NCI-H2171 (cell line): ENCODE measurements around the gene SYT8.

ENCODE experiments used
- DNase-seq: peaks from one replicate; lab custom pipeline; 2025; lab: John Stamatoyannopoulos, UW

Gene SYT8

DNA sequence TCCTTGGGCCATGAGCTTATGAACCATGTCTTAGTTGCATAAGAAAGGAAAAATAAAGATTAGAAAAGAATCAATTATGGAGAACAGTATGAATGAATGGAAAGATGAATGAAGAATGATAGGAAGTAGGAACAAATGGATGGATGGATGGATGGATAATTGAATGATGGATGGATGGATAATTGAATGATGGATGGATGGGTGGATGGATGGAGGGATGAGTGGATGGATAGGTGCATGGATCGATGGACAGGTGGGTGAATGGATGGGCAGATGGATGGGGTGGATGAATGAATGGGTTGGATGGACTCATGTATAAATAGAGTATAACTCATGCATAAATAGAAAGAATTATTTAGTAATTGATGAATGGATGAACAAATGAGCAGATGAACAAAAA lies 25.3 kb downstream of the SYT8 start:
- DNase-seq, result no peak

DNA sequence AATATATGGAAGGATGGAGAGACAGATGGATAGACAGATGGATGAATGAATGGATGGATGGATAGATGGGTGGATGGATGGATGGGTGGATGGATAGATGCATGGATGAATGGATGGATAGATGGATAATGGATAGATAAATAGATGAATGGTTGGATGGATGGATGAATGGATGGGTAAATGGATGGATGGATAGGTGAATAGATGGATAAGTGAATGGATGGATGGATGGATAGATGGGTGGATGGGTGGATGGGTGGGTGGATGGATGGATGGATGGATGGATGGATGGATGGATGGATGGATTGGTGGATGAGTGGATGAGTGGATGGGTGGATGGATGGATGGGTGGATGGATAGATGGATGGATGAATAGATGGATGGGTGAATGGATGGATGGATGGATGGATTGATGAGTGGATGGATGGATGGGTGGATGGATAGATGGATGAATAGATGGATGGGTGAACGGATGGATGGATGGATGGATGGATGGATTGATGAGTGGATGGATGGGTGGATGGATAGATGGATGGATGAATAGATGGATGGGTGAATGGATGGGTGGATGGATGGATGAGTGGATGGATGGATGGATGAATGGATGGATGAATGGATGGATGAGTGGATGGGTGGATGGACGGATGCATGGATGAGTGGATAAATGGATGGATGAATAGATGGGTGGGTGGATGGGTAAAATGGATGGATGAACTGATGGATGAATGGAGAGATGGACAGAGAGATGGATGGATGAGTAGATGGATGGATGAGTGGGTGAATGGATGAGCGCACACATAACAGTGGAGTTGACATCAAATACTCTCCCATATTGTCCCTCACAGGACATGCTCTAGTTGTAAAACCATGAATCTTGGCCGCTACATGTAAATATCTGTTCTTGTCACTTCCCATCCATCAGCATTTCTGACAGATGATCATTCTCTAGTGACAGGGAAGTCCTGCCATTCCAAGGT lies 26.9 kb downstream of the SYT8 start:
- no peak for DNase-seq

DNA sequence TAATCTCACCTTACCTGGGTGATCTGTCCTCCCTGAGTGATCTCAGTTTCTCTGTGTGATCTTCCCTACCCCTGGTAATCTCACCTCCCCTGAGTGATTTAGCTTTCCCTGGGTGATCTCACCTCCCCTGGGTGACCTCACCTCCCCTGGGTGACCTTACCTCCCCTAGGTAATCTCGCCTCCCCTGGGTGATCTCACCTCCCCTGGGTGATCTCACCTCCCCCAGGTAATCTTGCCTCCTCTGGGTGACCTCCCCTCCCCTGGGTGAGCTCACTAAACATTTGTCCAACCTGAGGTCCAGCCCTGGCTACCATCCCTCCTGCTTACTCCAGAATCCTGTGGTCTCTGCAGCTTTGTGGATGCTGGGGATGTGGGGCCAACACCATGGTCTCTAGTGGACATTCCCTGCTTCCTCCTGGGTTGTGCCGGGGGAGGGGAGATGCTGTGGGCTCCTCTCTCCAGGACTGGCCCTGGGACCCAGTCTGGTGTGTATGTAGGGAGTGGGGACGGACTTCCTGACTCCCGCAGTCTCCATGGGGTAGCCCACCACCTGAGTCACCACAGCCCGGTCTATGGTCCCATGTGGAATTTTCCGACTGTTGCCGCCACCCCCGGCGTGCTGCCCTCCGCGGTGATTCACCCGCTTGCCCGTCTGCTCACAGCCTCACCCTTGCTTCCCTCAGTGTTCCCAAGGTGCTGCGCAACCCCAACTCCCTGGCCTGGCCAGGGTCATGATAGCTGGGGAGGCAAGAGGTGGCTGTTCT lies 28.0 kb downstream of the SYT8 start:
- DNase-seq, result no peak

DNA sequence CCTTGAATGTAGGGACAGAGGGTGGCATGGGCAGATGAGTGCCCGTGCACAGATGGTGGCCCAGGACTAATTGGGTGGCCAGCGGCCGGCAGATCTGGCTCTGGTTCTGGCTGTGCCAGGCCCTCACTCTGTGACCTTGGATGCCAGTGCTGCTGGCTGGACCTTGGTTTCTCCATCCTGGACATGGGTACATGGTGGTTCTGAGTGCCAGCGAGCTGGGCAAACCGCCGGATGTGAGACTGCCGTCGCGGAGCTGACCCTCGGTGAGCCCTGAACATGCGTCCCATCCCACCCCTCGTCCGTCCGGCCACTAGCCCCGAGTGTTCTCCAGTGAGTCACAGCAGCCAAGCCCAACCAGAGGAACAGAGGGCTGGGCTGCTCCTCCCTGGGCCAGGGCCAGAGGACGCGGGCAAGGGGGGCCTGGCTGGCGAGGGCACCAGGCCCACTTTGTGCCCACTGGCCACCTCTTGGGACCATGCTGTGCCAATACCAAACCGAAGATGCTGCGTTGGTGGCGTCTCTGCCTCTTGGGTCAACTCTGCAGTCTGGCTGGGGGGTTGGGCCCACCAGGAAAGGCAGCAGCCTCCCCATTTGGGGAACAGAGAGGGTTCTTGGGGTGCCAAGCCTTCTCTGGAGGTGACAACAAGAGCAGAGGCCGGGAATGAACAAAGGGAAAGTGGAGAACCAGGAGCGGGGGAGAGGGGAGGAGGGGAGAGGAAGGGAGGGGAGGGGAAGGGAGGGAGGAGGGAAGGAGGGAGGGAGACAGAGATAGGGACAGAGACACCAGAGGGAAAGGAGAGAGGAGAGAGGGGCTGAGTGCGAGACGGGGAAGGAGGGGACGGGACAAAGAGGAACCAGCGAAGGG lies 28.8 kb downstream of the SYT8 start:
- DNase-seq, result no peak

DNA sequence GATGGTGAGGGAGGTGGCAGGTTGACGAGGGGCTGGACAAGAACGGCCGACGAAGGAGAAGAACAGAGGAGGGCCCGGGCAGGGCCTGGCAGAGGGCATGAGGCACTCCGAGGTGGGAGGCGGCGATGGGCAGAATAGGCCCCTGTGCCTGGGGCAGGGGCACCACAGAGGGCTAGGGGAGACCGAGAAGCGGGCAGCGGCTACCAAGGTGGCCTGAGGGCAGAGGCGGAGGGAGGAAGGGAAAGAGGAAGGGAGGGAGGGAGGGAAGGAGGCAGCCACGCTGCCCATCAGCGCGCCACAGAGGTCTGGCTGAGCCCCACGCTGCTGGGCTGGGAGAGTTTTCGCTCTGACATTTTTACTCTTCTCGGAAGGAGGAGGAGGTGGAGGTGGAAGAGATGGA lies 29.4 kb downstream of the SYT8 start:
- no peak for DNase-seq

DNA sequence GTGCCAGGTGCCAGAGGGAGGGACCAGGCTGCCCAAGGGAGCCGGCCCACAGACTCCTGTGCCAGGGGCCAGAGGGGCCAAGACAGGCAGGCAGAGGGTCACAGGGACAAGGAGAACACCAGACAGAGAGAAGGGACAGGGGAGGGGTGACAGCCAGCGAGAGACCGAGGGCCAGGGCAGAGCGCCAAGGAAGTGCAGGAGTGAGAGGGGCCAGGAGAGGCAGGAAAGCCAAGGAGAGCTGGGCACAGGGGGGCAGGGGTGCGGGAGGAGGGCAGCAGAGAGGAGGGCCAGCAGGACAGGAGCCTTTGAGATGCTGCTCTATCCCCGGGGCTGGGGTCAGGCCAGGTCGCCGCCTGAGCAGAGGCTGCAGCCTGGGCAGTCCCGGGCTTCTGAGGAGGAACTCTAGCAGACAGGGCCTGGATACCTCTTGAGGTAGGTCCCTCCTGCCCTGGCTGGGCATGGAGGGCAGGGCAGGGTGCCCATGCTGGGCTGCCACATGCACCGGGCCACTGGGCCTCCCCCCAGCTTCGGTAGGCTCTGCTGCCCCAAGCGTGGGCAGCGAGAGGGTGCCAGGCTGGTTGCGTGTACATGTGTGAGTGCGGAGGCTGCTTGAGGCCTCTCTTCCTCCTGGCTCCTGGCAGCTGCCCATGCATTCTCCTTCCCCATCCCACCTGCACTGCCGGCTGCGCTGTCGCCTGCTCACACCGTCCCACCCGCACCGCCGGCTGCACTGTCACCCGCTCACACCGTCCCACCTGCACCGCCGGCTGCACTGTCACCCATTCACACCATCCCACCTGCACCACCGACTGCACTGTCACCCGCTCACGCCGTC lies 30.3 kb downstream of the SYT8 start:
- no peak for DNase-seq

DNA sequence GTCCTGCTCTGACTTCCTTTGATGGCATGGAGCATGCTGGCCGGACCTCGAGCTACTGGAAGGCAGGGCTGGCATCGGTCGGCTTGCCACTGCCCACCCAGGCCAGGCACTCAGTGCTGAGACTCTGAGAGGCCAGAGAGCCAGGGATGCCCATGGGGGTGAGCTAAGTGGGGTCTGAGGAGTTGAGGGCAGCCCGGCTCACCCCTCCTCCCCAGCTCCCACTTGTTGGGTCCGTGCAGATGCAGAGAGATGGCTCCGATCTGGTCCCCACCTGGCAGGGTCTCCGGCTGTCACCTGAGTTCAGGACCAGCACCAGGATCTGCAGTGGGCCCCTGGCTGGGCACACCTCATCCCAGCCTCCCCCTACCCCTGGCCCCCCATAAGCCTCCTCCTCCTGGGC lies 31.4 kb downstream of the SYT8 start:
- no peak for DNase-seq

DNA sequence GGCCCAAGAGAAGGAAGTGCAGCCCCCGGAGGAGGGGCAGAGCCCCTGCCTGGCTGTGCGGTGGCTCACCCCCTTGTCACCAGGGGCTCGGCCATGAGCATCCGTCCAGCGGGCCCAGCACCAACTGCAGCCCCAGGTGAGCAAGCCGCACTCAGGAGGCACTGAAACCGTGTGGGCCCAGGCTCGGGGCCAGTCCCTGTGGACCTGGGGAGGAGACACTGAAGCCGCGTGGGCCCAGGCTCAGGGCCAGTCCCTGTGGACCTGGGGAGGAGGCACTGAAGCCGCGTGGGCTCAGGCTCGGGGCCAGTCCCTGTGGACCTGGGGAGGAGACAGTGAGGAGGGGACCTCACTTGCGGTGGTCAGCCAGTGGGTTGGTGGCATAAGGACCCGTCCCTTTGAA lies 32.0 kb downstream of the SYT8 start:
- DNase-seq, result no peak

DNA sequence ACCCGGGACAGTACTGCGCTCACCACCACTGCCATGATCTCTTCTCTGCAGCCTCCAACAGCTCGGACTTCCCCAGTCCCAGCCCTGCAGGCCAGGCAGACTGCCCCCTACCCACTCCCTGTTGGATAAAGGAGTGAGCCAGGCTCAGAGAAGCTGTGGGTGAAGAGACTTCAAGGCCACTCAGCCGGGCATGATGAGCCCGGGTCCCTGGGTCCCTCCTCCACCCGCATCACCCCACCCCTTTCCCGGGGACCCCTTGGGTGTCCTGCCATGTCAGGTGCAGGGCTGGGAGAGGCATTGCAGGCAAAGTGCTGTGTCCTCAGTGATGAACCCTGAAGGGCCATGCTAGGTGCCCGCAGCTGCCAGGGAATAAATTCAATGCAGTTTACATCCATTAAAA lies 32.6 kb downstream of the SYT8 start:
- DNase-seq, result no peak

DNA sequence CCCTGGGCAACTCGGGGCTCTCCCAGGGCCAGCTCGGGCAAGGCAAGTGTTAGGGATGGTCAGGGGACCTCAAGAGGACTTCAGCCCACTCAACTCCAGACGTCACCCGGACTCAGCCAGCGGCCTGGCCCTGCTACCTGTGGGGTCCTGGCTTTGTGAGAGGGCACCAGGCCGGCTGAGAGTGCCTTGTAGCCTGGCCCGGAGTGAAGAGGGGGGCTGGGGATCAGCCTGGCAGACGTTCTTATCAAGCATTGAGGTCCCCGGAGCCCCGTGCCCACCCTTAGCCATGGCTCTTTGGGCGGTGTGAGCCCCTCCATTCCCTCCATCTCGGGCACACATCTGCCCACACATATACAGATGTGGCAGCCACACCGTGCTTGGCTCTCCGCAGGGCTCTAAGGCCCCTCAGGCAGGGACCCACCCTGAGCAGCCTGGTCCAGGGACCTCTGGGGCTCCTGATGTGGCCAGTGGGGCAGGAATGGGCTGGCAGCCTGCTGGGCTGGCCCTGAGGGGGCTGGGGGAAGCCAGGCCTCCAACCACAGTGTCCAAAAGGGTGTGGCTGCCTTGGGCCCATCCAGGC lies 33.4 kb downstream of the SYT8 start:
- DNase-seq, result no peak

DNA sequence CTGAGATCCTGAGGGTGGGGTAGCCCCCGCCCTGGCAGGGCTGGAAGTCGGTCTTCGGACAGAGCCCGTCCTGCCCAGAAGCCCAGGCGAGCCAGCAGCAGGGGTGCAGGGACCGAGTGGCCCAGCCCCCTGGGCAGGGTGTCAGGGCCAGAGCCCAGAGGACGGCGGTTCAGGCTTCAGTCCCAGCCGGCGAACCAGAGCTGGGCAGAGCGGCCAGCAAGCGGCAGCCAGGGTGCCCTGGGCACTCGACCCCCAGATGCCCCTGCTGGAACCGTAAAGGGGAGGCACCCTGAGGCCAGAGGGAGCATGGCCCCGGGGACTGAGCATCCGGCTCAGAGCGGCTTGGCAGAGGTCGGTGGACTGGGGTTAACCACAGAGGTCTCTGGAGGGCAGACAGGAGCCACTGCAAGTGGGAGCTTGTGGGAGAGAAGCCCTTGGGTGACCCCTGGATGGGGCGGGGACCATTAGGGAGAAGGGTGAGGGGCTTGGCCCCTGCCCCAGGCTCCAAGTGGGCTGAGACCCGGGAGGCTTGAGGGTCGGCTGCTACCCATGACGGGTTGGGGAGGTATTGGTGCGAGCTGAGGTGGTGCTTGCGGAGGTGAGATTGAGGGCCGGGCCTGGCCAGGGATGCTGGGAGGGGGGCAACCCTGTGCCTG lies 34.0 kb downstream of the SYT8 start:
- DNase-seq, result no peak

DNA sequence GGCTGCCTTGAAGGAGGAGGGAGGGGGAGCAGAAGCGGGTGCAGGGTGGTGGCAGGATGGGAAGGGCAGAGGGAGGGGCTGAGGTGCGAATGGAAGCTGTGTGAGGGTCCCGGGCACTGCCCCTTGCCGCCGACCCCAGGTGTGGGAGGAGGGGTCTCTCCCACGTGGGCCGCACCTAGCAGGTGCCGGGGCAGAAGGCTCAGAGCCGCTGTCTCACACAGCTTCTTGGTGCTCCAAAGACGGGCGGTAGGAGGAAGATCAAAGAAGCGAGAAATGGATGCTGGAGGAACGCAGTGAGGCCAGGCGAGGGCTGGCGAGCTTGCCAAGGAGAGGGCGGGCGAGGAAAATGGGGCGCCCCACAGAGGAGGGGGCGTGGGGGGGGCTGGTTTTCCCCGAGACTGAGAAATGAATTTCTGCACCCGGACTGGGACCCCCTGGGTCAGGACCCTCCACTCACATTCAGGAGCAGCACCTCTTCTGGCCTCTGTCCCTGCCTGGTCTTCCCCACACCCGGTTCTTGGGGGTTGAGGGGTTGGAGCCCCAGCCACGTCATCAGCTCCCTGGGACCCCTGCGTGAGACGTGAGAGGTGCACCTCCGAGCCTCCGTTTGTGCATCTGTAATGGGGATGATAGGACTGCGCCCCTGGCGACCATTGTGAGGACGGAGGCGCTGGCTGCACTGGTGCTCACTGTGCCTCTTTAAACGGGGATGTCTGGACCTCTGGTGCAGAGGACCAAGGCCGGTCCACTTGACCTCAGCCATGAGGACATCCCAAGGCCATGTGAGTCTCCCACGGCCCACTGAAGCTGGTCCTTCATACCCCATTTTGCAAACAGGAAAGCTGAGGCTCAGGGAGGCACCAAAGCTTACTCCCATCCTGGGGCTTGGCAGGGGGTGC lies 34.9 kb downstream of the SYT8 start:
- no peak for DNase-seq

DNA sequence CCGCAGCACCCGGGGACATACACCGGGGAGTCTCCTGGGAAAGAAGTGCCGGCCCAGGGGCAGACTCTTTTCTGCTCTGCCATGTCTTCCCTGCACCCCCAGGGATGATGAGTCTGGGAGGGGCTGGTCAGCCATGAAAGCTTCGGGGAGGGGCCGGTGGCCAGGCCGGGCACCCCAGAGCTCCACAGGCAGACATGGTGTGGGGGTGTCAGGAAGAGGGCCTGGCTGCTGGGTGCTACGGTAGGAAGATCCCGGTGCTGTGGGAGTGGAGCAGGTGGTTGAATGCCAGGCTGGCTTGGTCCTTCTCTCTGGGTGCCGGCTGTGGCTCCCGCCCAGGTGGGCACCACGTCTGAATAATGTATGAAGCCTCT lies 35.5 kb downstream of the SYT8 start:
- no peak for DNase-seq

DNA sequence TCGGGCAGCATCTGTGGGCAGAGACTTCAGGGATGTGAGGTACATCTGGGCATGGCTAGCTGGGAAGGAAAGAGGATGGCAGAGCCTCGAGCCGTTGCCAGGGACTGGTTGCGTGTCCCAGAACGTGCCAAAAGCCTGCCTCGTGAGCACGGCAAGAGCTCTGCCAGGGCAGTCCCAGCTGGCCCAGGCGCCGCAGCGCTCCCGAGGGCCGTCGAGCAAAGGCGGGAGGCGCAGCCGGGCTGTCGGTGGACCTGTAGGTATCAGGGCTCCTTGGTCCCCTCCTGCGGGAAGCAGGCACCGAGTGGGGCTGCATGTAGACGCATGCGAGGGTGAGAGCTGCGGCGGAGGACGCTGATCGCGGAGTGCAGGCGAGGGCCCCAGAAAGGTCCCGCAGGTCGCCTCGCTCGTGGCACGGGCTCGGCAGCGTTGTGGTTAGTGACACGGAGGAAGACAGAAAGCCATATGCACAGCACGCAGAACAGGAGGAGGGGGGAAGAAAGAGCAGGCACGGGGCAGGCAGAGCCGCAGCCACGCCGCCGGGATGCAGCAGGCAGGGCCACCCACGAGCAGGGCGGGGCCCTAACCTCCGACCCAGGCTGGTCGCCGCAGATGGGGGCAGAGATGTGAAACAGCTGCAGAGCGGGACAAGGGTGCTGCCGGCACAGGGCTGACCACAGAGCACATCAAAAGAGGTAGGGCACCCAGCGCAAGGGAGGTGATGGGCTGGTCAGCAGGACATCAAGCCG lies 36.1 kb downstream of the SYT8 start:
- no peak for DNase-seq

DNA sequence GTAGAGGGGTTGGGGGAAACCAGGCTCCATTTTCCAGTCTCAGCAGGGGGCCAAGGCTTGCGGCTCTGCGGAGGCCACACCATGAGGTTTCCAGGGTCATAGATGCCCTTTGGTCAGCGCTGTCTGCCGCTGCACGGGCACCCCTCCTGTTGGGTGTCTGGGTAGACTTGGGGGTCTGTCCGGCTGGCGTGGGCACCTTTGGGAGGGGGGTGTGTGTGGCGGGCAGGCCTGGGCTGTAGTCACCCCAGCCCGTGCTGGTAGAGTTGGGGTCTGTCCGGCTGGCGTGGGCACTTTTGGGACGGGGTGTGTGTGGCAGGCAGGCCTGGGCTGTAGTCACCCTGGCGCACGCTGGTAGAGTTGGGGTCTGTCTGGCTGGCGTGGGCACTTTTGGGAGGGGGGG lies 36.7 kb downstream of the SYT8 start:
- DNase-seq, result no peak

DNA sequence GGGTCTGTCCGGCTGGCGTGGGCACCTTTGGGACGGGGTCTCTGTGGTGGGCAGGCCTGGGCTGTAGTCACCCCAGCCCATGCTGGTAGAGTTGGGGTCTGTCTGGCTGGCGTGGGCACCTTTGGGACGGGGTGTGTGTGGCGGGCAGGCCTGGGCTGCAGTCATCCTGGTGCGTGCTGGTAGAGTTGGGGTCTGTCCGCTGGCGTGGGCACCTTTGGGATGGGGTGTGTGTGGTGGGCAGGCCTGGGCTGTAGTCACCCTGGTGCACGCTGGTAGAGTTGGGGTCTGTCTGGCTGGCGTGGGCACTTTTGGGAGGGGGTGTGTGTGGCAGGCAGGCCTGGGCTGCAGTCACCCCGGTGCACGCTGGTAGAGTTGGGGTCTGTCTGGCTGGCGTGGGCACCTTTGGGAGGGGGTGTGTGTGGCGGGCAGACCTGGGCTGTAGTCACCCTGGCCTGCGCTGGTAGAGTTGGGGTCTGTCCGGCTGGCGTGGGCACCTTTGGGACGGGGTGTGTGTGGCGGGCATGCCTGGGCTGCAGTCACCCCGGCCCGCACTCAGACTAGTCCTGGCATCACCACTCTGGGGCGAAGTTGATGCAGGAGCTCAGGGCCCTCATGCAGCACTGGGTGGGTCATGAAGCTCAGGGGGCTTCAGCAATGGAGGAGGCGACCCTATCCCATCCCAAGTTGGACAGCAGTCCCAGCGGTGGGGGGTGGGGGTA lies 37.6 kb downstream of the SYT8 start:
- DNase-seq, result no peak

DNA sequence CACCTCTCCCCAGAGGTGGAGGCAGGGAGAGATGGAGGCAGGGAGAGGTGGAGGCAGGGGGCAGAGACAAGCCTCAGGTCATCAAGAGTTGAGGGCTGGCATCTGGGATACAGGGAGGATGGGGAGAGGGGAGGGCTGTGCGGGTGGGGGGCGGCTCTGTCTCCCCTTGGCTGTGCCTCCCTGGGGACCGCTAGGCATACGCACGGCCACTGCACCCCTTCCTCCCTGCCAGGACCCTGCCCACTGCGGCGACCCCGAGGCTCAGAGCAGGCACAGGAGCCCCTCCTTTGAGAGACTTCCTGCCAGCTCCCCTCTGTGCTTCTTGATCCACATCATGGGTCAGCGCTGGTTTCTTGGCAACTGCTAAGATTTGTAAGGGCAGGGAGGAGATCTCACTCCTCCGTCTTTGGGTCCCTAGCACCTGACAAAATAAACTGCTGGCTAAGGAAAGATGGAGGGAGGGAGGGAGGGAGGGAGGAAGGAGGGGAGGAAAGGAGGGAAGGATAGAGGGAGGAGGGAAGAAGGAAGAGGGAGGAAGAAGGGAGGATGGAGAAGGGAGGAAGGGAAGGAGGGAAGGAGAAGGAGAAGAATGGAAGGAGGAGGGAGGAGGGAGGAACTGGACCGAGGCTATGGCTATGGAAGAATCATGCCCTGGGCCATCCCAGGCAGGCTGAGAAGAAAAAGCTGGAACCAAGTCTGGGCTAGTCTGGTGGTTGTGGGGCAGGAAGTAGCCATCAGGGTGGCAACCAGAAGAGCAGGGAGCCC lies 38.4 kb downstream of the SYT8 start:
- no peak for DNase-seq
